A549 (cell line): ENCODE measurements around the gene KAT8. TPM values are rescaled to one million over a fixed set of nuclear protein-coding genes. Genes with fewer than 3 reads are reported as not detected.

Experiments
- ATAC-seq, 2 experiments: fragments of 200-7000 bp in 1 of 2; fragments of >200 bp in 1 of 2; cut with Nextera tagmentation in 1 of 2; cut with Tn5 transposase in 1 of 2; 3 replicates each; pipeline versions ENCODE4 v1.8.0 to v1.9.1; 2018 to 2020; ENCODE audit warnings: mild to moderate bottlenecking in 1 of 2, moderate library complexity in 1 of 2
- CTCF ChIA-PET: fragments of 300-600 bp; sonication (Branson Sonifier 250); formaldehyde crosslinking; extraction: SDS; loops from one replicate; lab custom pipeline; 2021; ENCODE audit warnings: antibody characterized with exemption, inconsistent platforms; lab: Yijun Ruan, JAX
- POLR2A ChIA-PET: fragments of 350-600 bp; formaldehyde crosslinking; extraction: SDS; loops from one replicate; lab custom pipeline; 2021; ENCODE audit warnings: antibody characterized with exemption, inconsistent platforms; lab: Yijun Ruan, JAX
- DNase-seq, 2 experiments: peaks; one replicate each; pipeline versions ENCODE4 v3.0.0 to v3.0.0-alpha.2; 2011 to 2016; ENCODE audit warnings: low read depth in 1 of 2, low spot score in 1 of 2
- FAIRE-seq: peaks from 2 replicates; lab custom pipeline; 2011; peaks lifted over from hg19 to GRCh38; lab: Jason Lieb, UNC
- H3K27ac ChIP-seq, 2 experiments: fragments of >200 bp; sonication (Bioruptor Twin); formaldehyde crosslinking; 3 replicates each; pipeline ENCODE4 v1.5.1; 2016 to 2017
- H3K4me1 ChIP-seq: fragments of >200 bp; sonication (Bioruptor Twin); formaldehyde crosslinking; 3 replicates; pipeline ENCODE4 v1.6.1; 2016
- H3K4me2 ChIP-seq: fragments of >200 bp; sonication (Bioruptor Twin); formaldehyde crosslinking; 3 replicates; pipeline ENCODE4 v1.6.1; 2016
- H3K4me3 ChIP-seq: fragments of >200 bp; sonication (Bioruptor Twin); formaldehyde crosslinking; 3 replicates; pipeline ENCODE4 v1.5.1; 2016
- H3K9me3 ChIP-seq: fragments of >200 bp; sonication (Bioruptor Twin); formaldehyde crosslinking; 3 replicates; pipeline ENCODE4 v1.6.1; 2016
- BCL3 ChIP-seq: fragments of >200 bp; sonication (Bioruptor Twin); formaldehyde crosslinking; IDR thresholded peaks from 3 replicates; pipeline ENCODE4 v1.6.1; 2016
- BHLHE40 ChIP-seq: IDR thresholded peaks from 2 replicates; pipeline ENCODE4 v1.6.1; 2012; ENCODE audit warnings: low read depth, low read length, inconsistent platforms
- CBX2 ChIP-seq: fragments of 200-600 bp; sonication (generic); IDR thresholded peaks from 2 replicates; pipeline ENCODE4 v1.6.1; 2016; ENCODE audit warnings: low read depth, mild to moderate bottlenecking, borderline replicate concordance
- CHD2 ChIP-seq: fragments of 150-350 bp; IDR thresholded peaks from 2 replicates; pipeline ENCODE4 v1.6.1; 2014; ENCODE audit warnings: low read length; ENCODE audit not compliant: partially characterized antibody
- E2F6 ChIP-seq: IDR thresholded peaks from 2 replicates; pipeline ENCODE4 v1.6.1; 2012; ENCODE audit warnings: low read depth, borderline replicate concordance
- ELK1 ChIP-seq: fragments of 150-350 bp; IDR thresholded peaks from 2 replicates; pipeline ENCODE4 v1.6.1; 2014; ENCODE audit warnings: low read depth, mild to moderate bottlenecking, low read length
- FOSB ChIP-seq: fragments of 250-450 bp; sonication (Bioruptor Pico); IDR thresholded peaks from 2 replicates; pipeline ENCODE4 v1.5.0; 2020; ENCODE audit warnings: mild to moderate bottlenecking, moderate library complexity
- FOSL2 ChIP-seq, 2 experiments: fragments of 450-650 bp in 1 of 2; fragments of >200 bp in 1 of 2; sonication (Bioruptor Twin) in 1 of 2; formaldehyde crosslinking; IDR thresholded peaks; 2 replicates each; pipeline versions ENCODE4 v1.5.0 to v1.6.1; 2016 to 2020; ENCODE audit warnings: mild to moderate bottlenecking in 1 of 2, moderate library complexity in 1 of 2
- HDAC2 ChIP-seq: fragments of 200-600 bp; sonication (generic); IDR thresholded peaks from 2 replicates; pipeline ENCODE4 v1.6.1; 2016
- HEYL ChIP-seq: fragments of 250-450 bp; sonication (Bioruptor Pico); IDR thresholded peaks from 2 replicates; pipeline ENCODE4 v1.8.0; 2021; ENCODE audit warnings: mild to moderate bottlenecking, moderate library complexity
- HOXB5 ChIP-seq: fragments of 250-450 bp; sonication (Bioruptor Pico); IDR thresholded peaks from 2 replicates; pipeline ENCODE4 v1.5.0; 2020; ENCODE audit warnings: mild to moderate bottlenecking, moderate library complexity
- MAFK ChIP-seq: fragments of 450-650 bp; IDR thresholded peaks from 2 replicates; pipeline ENCODE4 v1.6.1; 2014; ENCODE audit not compliant: partially characterized antibody
- POLR2A ChIP-seq: IDR thresholded peaks from 2 replicates; pipeline ENCODE4 v1.6.1; 2012; ENCODE audit warnings: mild to moderate bottlenecking, low read length
- RCOR1 ChIP-seq: fragments of 150-350 bp; IDR thresholded peaks from 2 replicates; pipeline ENCODE4 v1.6.1; 2014; ENCODE audit warnings: antibody characterized with exemption, low read length, low read depth
- REST ChIP-seq: fragments of 200-600 bp; sonication (generic); IDR thresholded peaks from 2 replicates; pipeline ENCODE4 v1.6.1; 2016; ENCODE audit warnings: antibody characterized with exemption, mild to moderate bottlenecking, moderate library complexity
- SMC3 ChIP-seq: fragments of >200 bp; sonication (Bioruptor Twin); formaldehyde crosslinking; IDR thresholded peaks from 3 replicates; pipeline ENCODE4 v1.6.1; 2018; ENCODE audit warnings: inconsistent platforms
- TP53 ChIP-seq: fragments of 250-450 bp; sonication (Bioruptor Pico); IDR thresholded peaks from 2 replicates; pipeline ENCODE4 v1.5.0; 2021; ENCODE audit warnings: mild to moderate bottlenecking, moderate library complexity
- ZFP36 ChIP-seq: fragments of 450-650 bp; IDR thresholded peaks from 2 replicates; pipeline ENCODE4 v1.6.1; 2014; ENCODE audit warnings: borderline replicate concordance; ENCODE audit not compliant: partially characterized antibody
- WGBS: methylation state at CpG from one replicate; pipeline ENCODE4 v1.1.6; 2017; ENCODE audit errors: missing lambda C conversion rate; 5-methylcytosine and 5-hydroxymethylcytosine counted together
- polyA plus RNA-seq, 4 experiments: library from polyadenylated mRNA; depleted of rRNA in 3 of 4; stranded (reverse); fragments of >200 nt; fragmentation: RNase III in 1 of 4; extraction: RNeasy Plus Mini Kit Qiagen cat#74134 plus additional on column Dnase treatment in 1 of 4; gene quantifications; 2 replicates in 3 of 4; 3 replicates in 1 of 4; pipeline ENCODE4 v1.2.3, GENCODE V29; 2011 to 2017
- TF ChIP-seq, protein P1 (sequence below): fragments of >200 bp; sonication (Bioruptor Twin); formaldehyde crosslinking; IDR thresholded peaks from 2 replicates; pipeline ENCODE4 v1.6.1; 2016
- TF ChIP-seq, protein P2 (sequence below): fragments of >200 bp; sonication (Bioruptor Twin); formaldehyde crosslinking; IDR thresholded peaks from 3 replicates; pipeline ENCODE4 v1.5.1; 2016

The KAT8 gene
- polyA plus RNA-seq, 2 of the 4 experiments (the other 2 are of a cell fraction): 34.4 to 42.2 TPM

DNA sequence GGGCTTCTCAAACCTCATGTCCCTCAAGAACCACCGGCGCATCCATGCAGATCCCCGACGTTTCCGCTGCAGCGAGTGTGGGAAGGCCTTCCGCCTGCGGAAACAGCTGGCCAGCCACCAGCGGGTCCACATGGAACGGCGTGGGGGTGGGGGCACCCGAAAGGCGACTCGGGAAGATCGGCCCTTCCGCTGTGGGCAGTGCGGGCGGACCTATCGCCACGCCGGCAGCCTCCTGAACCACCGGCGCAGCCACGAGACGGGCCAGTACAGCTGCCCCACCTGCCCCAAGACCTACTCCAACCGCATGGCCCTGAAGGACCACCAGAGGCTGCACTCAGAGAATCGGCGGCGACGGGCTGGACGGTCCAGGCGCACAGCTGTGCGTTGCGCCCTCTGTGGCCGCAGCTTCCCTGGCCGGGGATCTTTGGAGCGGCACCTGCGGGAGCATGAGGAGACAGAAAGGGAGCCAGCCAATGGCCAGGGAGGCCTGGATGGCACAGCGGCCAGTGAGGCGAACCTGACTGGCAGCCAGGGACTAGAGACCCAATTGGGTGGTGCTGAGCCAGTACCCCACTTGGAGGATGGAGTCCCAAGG lies 37.3 kb upstream of the KAT8 start:
- ChIA-PET POLR2A (no interaction called here), CTCF (interaction anchor here (1.6 kb wide), 2 partner anchors 30 to 62 kb away, joined by 4 to 5 read pairs; no protein-coding TSS in a partner anchor)
- DNase-seq: no peak
- ATAC-seq: no peak
- H3K4me3 ChIP-seq: no peak overlapping the region
- peaks cover 7% of the 10 kb centered on the region; the same call in 2 of the 3 replicates for H3K4me1 ChIP-seq
- no peaks in the 10 kb centered on the region for H3K9me3 ChIP-seq
- H3K27ac ChIP-seq: no peak overlapping the region
- TF ChIP-seq, protein P1, sequence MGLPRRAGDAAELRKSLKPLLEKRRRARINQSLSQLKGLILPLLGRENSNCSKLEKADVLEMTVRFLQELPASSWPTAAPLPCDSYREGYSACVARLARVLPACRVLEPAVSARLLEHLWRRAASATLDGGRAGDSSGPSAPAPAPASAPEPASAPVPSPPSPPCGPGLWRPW: no peak
- TF ChIP-seq CBX2: no peak
- 95% methylated on average over 28 of the region's 40 CpGs for WGBS
- no peak overlapping the region for H3K4me2 ChIP-seq
- FAIRE-seq: no peak

DNA sequence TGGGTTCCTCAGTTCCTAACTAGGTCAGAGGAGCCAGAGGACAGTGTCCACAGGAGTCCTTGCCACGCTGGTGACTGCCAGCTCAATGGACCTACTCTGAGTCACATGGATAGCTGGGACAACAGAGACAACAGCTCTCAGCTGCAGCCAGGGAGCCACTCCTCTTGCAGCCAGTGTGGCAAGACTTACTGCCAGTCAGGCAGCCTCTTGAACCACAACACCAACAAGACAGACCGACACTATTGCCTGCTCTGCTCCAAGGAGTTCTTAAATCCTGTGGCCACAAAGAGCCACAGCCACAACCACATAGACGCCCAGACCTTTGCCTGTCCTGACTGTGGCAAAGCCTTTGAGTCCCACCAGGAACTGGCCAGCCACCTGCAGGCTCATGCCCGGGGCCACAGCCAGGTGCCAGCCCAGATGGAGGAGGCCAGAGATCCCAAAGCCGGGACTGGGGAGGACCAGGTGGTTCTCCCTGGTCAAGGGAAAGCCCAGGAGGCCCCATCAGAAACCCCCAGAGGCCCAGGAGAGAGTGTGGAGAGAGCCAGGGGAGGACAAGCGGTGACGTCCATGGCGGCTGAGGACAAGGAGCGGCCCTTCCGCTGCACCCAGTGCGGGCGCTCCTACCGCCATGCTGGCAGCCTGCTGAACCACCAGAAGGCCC lies 36.6 kb upstream of the KAT8 start:
- FAIRE-seq (no peak), DNase-seq (no peak), ATAC-seq (no peak)
- Histone ChIP-seq H3K27ac (no peak overlapping the region), H3K4me2 (no peak overlapping the region), H3K9me3 (no peaks in the 10 kb centered on the region), H3K4me1 (no peaks in the 10 kb centered on the region; the same call in 2 of the 3 replicates), H3K4me3 (no peak overlapping the region)
- no peak for TF ChIP-seq SMC3
- TF ChIP-seq RCOR1: no peak
- TF ChIP-seq HOXB5 (CRISPR knock-in tag): no peak
- no peak for TF ChIP-seq E2F6
- TF ChIP-seq HDAC2: no peak
- TF ChIP-seq REST: no peak
- TF ChIP-seq ZFP36: no peak
- TF ChIP-seq FOSL2 (IDR thresholded peaks at IDR 0.05): no peak
- TF ChIP-seq FOSL2 (CRISPR knock-in tag; IDR thresholded peaks at IDR 0.05): no peak
- ChIA-PET POLR2A (interaction anchor here (1.0 kb wide), 1 partner anchor 61 kb away, joined by 3 read pairs; no protein-coding TSS in a partner anchor), CTCF (interaction anchor here (1.6 kb wide), 2 partner anchors 31 to 61 kb away, joined by 4 to 5 read pairs; no protein-coding TSS in a partner anchor)
- WGBS: 94% methylated on average over 12 of the region's 13 CpGs

DNA sequence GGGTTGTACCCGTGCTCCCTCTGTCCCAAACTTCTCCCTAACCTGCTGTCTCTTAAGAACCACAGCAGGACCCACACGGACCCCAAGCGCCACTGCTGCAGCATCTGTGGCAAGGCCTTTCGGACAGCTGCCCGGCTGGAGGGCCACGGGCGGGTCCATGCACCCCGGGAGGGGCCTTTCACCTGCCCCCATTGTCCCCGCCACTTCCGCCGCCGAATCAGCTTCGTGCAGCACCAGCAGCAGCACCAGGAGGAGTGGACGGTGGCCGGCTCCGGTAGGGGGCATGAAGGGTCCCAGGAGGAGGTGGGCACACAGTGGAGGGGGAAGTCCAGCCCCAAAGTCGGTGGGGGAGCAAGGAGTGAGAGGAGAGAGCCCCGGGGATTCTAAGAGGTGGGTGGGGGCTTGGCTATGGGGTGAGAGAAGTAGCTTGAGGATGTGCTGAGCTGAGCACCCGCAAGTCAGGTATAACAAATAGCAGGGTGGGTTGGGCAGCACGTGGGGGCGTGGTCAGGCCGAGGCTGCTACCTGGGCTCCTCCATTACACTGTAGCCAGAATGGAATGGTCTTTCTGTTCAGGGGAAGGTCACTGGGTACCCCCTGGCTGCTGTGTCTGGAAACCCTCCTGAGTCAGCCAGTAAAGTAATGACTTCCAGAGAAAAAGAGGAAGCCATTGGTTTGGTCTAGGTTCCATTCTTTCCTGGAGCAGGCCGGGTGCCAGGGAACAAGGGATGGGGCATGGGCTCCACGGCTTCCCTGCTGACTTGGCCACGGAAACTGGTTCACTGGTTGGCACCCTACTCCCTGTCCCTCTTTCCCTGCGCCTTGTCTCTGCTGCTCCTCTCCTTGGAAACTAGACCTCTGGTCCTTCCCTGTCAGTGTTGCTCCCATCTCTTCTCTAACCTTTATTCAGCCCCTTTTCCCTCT lies 35.8 kb upstream of the KAT8 start:
- Histone ChIP-seq H3K4me1 (no peaks in the 10 kb centered on the region), H3K27ac (no peak overlapping the region), H3K9me3 (no peaks in the 10 kb centered on the region), H3K4me3 (no peak overlapping the region), H3K4me2 (no peak overlapping the region)
- ATAC-seq (no peak), DNase-seq (no peak), FAIRE-seq (no peak)
- POLR2A ChIA-PET: interaction anchor here (1.0 kb wide), 1 partner anchor 60 kb away, joined by 3 read pairs; no protein-coding TSS in a partner anchor
- CTCF ChIA-PET: no interaction called here
- 82% methylated on average over 18 of the region's 26 CpGs for WGBS
- no peak for TF ChIP-seq BCL3
- no peak for TF ChIP-seq ZFP36
- TF ChIP-seq FOSL2 (IDR thresholded peaks at IDR 0.05): no peak
- no peak for TF ChIP-seq FOSL2 (CRISPR knock-in tag; IDR thresholded peaks at IDR 0.05)
- TF ChIP-seq CHD2: no peak
- no peak for TF ChIP-seq POLR2A
- no peak for TF ChIP-seq TP53 (CRISPR knock-in tag)
- no peak for TF ChIP-seq HEYL (CRISPR knock-in tag)
- no peak for TF ChIP-seq BHLHE40
- TF ChIP-seq, protein P2, sequence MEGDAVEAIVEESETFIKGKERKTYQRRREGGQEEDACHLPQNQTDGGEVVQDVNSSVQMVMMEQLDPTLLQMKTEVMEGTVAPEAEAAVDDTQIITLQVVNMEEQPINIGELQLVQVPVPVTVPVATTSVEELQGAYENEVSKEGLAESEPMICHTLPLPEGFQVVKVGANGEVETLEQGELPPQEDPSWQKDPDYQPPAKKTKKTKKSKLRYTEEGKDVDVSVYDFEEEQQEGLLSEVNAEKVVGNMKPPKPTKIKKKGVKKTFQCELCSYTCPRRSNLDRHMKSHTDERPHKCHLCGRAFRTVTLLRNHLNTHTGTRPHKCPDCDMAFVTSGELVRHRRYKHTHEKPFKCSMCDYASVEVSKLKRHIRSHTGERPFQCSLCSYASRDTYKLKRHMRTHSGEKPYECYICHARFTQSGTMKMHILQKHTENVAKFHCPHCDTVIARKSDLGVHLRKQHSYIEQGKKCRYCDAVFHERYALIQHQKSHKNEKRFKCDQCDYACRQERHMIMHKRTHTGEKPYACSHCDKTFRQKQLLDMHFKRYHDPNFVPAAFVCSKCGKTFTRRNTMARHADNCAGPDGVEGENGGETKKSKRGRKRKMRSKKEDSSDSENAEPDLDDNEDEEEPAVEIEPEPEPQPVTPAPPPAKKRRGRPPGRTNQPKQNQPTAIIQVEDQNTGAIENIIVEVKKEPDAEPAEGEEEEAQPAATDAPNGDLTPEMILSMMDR: no peak
- no peak for TF ChIP-seq FOSB (CRISPR knock-in tag)
- TF ChIP-seq ELK1: no peak
- TF ChIP-seq MAFK: no peak
